Ovary (tissue), 3 donors: ENCODE measurements around the gene SF3B3.

ENCODE experiments used
- EP300 ChIP-seq: sonication (generic); formaldehyde crosslinking; IDR thresholded peaks from one replicate; pipeline ENCODE4 v1.6.1; 2017; ENCODE audit warnings: antibody characterized with exemption
- POLR2A ChIP-seq: fragments of 450-650 bp; IDR thresholded peaks from one replicate; pipeline ENCODE4 v1.6.1; 2017; ENCODE audit warnings: antibody characterized with exemption, mild to moderate bottlenecking, moderate library complexity
- TF ChIP-seq, protein P1 (sequence below), 3 donors: fragments of 450-650 bp in 2 of 3; fragments of 200-600 bp in 1 of 3; IDR thresholded peaks; one replicate each; pipeline versions ENCODE4 v1.5.1 to v1.8.0; 2016 to 2022; ENCODE audit warnings: antibody characterized with exemption in 3 of 3, mild to moderate bottlenecking in 1 of 3
- donor health status: DM: no; HTN: no; CAD: no.

- TF ChIP-seq, protein P1, sequence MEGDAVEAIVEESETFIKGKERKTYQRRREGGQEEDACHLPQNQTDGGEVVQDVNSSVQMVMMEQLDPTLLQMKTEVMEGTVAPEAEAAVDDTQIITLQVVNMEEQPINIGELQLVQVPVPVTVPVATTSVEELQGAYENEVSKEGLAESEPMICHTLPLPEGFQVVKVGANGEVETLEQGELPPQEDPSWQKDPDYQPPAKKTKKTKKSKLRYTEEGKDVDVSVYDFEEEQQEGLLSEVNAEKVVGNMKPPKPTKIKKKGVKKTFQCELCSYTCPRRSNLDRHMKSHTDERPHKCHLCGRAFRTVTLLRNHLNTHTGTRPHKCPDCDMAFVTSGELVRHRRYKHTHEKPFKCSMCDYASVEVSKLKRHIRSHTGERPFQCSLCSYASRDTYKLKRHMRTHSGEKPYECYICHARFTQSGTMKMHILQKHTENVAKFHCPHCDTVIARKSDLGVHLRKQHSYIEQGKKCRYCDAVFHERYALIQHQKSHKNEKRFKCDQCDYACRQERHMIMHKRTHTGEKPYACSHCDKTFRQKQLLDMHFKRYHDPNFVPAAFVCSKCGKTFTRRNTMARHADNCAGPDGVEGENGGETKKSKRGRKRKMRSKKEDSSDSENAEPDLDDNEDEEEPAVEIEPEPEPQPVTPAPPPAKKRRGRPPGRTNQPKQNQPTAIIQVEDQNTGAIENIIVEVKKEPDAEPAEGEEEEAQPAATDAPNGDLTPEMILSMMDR (IDR thresholded peaks at IDR 0.05), result no peak
- TF ChIP-seq POLR2A, result no peak
- TF ChIP-seq EP300, result no peak
Measured at GRCh38 chr16:70571623-70572022, 48.0 kb downstream of the SF3B3 start.
